BJ (cell line): ENCODE measurements around the gene NR5A2. TPM values are rescaled to one million over a fixed set of nuclear protein-coding genes. Genes with fewer than 3 reads are reported as not detected.
A peak's percentile ranks its signal among the peaks of the same experiment; 100 is the strongest.

ENCODE experiments used
- CTCF ChIA-PET: fragments of 350-600 bp; formaldehyde crosslinking; extraction: SDS; loops from one replicate; lab custom pipeline; 2021; ENCODE audit warnings: antibody characterized with exemption, inconsistent platforms; lab: Yijun Ruan, JAX
- POLR2A ChIA-PET: fragments of 300-600 bp; sonication (Branson Sonifier 250); formaldehyde crosslinking; extraction: SDS; loops from one replicate; lab custom pipeline; 2021; ENCODE audit warnings: antibody characterized with exemption; lab: Charles Lee
- DNase-seq: peaks from one replicate; pipeline ENCODE4 v3.0.0-alpha.2; 2011; ENCODE audit warnings: low read depth
- H3K27me3 ChIP-seq: 2 replicates; pipeline ENCODE4 v1.6.0; 2011; ENCODE audit warnings: low read length; ENCODE audit not compliant: control insufficient read depth, insufficient read depth
- H3K36me3 ChIP-seq: 2 replicates; pipeline ENCODE4 v1.5.1; 2011; ENCODE audit warnings: low read length; ENCODE audit not compliant: control insufficient read depth, insufficient read depth
- H3K4me3 ChIP-seq: 2 replicates; pipeline ENCODE4 v1.5.1; 2011; ENCODE audit warnings: low read depth, mild to moderate bottlenecking, control low read depth, low read length
- polyA plus RNA-seq: library from polyadenylated mRNA; depleted of rRNA; stranded (reverse); fragments of >200 nt; gene quantifications from 2 replicates; pipeline ENCODE4 v1.2.3, GENCODE V29; 2011
- TF ChIP-seq, protein P1 (sequence below): IDR thresholded peaks from 2 replicates; pipeline ENCODE4 v1.5.1; 2011; ENCODE audit warnings: low read depth, mild to moderate bottlenecking, control low read depth, inconsistent platforms, low read length, moderate library complexity; ENCODE audit not compliant: insufficient read depth

The NR5A2 gene
- polyA plus RNA-seq, 1 experiment = 0.12 TPM

GRCh38 chr1:200147742-200148141, 120.2 kb downstream of the NR5A2 start:
- ChIA-PET CTCF (interaction anchor here (1.4 kb wide), 1 partner anchor 15 kb away, joined by 3 read pairs; no protein-coding TSS in a partner anchor), POLR2A (no interaction called here)
- TF ChIP-seq, protein P1, sequence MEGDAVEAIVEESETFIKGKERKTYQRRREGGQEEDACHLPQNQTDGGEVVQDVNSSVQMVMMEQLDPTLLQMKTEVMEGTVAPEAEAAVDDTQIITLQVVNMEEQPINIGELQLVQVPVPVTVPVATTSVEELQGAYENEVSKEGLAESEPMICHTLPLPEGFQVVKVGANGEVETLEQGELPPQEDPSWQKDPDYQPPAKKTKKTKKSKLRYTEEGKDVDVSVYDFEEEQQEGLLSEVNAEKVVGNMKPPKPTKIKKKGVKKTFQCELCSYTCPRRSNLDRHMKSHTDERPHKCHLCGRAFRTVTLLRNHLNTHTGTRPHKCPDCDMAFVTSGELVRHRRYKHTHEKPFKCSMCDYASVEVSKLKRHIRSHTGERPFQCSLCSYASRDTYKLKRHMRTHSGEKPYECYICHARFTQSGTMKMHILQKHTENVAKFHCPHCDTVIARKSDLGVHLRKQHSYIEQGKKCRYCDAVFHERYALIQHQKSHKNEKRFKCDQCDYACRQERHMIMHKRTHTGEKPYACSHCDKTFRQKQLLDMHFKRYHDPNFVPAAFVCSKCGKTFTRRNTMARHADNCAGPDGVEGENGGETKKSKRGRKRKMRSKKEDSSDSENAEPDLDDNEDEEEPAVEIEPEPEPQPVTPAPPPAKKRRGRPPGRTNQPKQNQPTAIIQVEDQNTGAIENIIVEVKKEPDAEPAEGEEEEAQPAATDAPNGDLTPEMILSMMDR = no peak
- H3K36me3 ChIP-seq = no peaks in the 10 kb centered on the region
- no peaks in the 10 kb centered on the region for H3K27me3 ChIP-seq
- no peak overlapping the region for H3K4me3 ChIP-seq
- no peak for DNase-seq

GRCh38 chr1:200150006-200150405, 122.5 kb downstream of the NR5A2 start:
- Histone ChIP-seq H3K36me3 (no peaks in the 10 kb centered on the region), H3K4me3 (no peak overlapping the region), H3K27me3 (no peaks in the 10 kb centered on the region)
- ChIA-PET CTCF (interaction anchor here (1.4 kb wide), 1 partner anchor 248 kb away, joined by 3 read pairs; no protein-coding TSS in a partner anchor), POLR2A (no interaction called here)
- no peak for DNase-seq
- TF ChIP-seq, protein P1 = no peak

DNA sequence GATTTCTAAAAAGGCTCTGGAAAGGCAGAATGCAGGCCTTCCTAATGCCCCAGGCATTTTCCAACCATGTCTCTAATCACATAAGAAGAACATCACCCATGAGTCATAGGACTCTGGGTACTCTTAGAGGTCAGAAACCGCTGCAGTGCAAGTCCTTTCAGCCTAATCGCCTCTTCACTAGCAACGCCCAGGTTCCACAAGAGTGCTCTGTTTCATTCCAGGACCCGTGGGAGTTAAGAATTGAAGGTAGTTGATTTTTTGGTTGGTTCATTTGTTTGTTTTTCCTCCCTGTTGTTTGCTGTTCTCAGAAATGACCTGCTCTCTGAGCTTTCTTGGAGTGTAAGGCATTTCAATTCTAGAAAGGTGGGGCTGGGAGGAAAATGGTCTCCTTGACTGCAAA, 123.2 kb downstream of the NR5A2 start:
- peak; percentile 10 for DNase-seq
- CTCF ChIA-PET = interaction anchor here (0.6 to 1.0 kb wide), 2 partner anchors 11 to 73 kb away, joined by 3 read pairs; no protein-coding TSS in a partner anchor

GRCh38 chr1:200152336-200152735, 124.8 kb downstream of the NR5A2 start:
- CTCF ChIA-PET = interaction anchor here (1.0 kb wide), 1 partner anchor 155 kb away, joined by 3 read pairs; no protein-coding TSS in a partner anchor
- H3K36me3 ChIP-seq = no peaks in the 10 kb centered on the region

More for the DNA sequence above, 123.2 kb downstream of the NR5A2 start:
- no peak overlapping the region for H3K4me3 ChIP-seq
- TF ChIP-seq, protein P1 = no peak
- no peaks in the 10 kb centered on the region for H3K36me3 ChIP-seq
- POLR2A ChIA-PET = no interaction called here
- H3K27me3 ChIP-seq = no peaks in the 10 kb centered on the region

GRCh38 chr1:200153277-200154055, 126.0 kb downstream of the NR5A2 start:
- no peak for DNase-seq
- H3K4me3 ChIP-seq = no peak overlapping the region
- H3K27me3 ChIP-seq = no peaks in the 10 kb centered on the region
- ChIA-PET POLR2A (no interaction called here), CTCF (no interaction called here)
- H3K36me3 ChIP-seq = no peaks in the 10 kb centered on the region
- TF ChIP-seq, protein P1 = no peak

More at GRCh38 chr1:200152336-200152735, 124.8 kb downstream of the NR5A2 start:
- no peaks in the 10 kb centered on the region for H3K27me3 ChIP-seq
- POLR2A ChIA-PET = no interaction called here
- TF ChIP-seq, protein P1 = no peak
- DNase-seq = no peak
- H3K4me3 ChIP-seq = no peak overlapping the region
